Vagina (tissue), 2 donors: ENCODE results near the gene RIN3.

Experiments
- CTCF ChIP-seq, 3 experiments: fragments of 450-650 bp in 2 of 3; fragments of 200-600 bp in 1 of 3; sonication (generic) in 1 of 3; IDR thresholded peaks; one replicate each; pipeline ENCODE4 v1.5.1; 2017 to 2019; ENCODE audit warnings: antibody characterized with exemption in 3 of 3, mild to moderate bottlenecking in 2 of 3, moderate library complexity in 2 of 3
- POLR2AphosphoS5 ChIP-seq, 2 donors: sonication (generic); formaldehyde crosslinking; IDR thresholded peaks; one replicate each; pipeline ENCODE4 v1.9.0; 2017; ENCODE audit warnings: antibody characterized with exemption in 2 of 2, mild to moderate bottlenecking in 2 of 2, low read depth in 1 of 2; ENCODE audit not compliant: insufficient read depth in 1 of 2

- TF ChIP-seq CTCF (IDR thresholded peaks at IDR 0.05), result no peak
- TF ChIP-seq POLR2AphosphoS5 (IDR thresholded peaks at IDR 0.05; ENCODE audit: insufficient read depth in 1 of 2, low read depth in 1 of 2), result no peak
Measured at GRCh38 chr14:92575061-92575747, 61.6 kb downstream of the RIN3 start.
